ENCODE results near the gene ATPAF1. TPM values are rescaled to one million over a fixed set of nuclear protein-coding genes. Genes with fewer than 3 reads are reported as not detected.

Gene ATPAF1
- total and polyA plus RNA-seq, 2 donors from 2014 or later, result 36.4 to 127 TPM

- no peak for TF ChIP-seq CTCF (IDR thresholded peaks at IDR 0.05; ENCODE audit: borderline replicate concordance, extremely low read depth, insufficient read depth)
- no peak for FAIRE-seq
- Histone ChIP-seq H3K27ac (ENCODE audit: low read depth in 2 of 2, low read length in 2 of 2) (no peak overlapping the region), H3K27me3 (ENCODE audit: control insufficient read depth, insufficient read depth, low read length) (no peaks in the 10 kb centered on the region), H3K4me3 (ENCODE audit: low read length in 3 of 3) (no peak overlapping the region), H3K9me3 (ENCODE audit: control insufficient read depth in 2 of 3, insufficient read depth in 1 of 3, low read length in 3 of 3) (no peaks in the 10 kb centered on the region), H3K4me1 (ENCODE audit: control insufficient read depth in 2 of 3, insufficient read depth in 2 of 3, low read depth in 1 of 3, low read length in 3 of 3) (peaks cover 0 to 28% (median 12%) of the 10 kb centered on the region in 3 donors), H3K36me3 (ENCODE audit: control insufficient read depth in 2 of 3, insufficient read depth in 3 of 3, low read length in 3 of 3) (peaks cover 3 to 13% (median 11%) of the 10 kb centered on the region in 3 donors), H3K9ac (ENCODE audit: low read length in 3 of 3) (no peak overlapping the region)
- intact Hi-C loops (cut with DNase I), result no loop called here
- peak in 2 of 5 donors; percentile 44 to 78 for DNase-seq
Measured at GRCh38 chr1:46612937-46613660, 55.1 kb downstream of the ATPAF1 start.

- Histone ChIP-seq H3K9ac (ENCODE audit: low read length in 3 of 3) (no peak overlapping the region), H3K36me3 (ENCODE audit: control insufficient read depth in 2 of 3, insufficient read depth in 3 of 3, low read length in 3 of 3) (peaks cover 3 to 14% (median 11%) of the 10 kb centered on the region in 3 donors), H3K27me3 (ENCODE audit: control insufficient read depth, insufficient read depth, low read length) (no peaks in the 10 kb centered on the region), H3K27ac (ENCODE audit: low read depth in 2 of 2, low read length in 2 of 2) (no peak overlapping the region), H3K4me1 (ENCODE audit: control insufficient read depth in 2 of 3, insufficient read depth in 2 of 3, low read depth in 1 of 3, low read length in 3 of 3) (peaks cover 0 to 24% (median 9%) of the 10 kb centered on the region in 3 donors), H3K4me3 (ENCODE audit: low read length in 3 of 3) (no peak overlapping the region), H3K9me3 (ENCODE audit: control insufficient read depth in 2 of 3, insufficient read depth in 1 of 3, low read length in 3 of 3) (no peaks in the 10 kb centered on the region)
- FAIRE-seq, result no peak
- intact Hi-C loops (cut with DNase I), result no loop called here
- TF ChIP-seq CTCF (IDR thresholded peaks at IDR 0.05; ENCODE audit: borderline replicate concordance, extremely low read depth, insufficient read depth), result no peak
- DNase-seq, result peak in 4 of 5 donors; percentile 12 to 80 (median 48)
Measured at GRCh38 chr1:46611691-46612221, 56.4 kb downstream of the ATPAF1 start.

- FAIRE-seq (no peak), DNase-seq (no peak)
- Histone ChIP-seq H3K36me3 (ENCODE audit: control insufficient read depth in 2 of 3, insufficient read depth in 3 of 3, low read length in 3 of 3) (peaks cover 3 to 14% (median 11%) of the 10 kb centered on the region in 3 donors), H3K4me3 (ENCODE audit: low read length in 3 of 3) (no peak overlapping the region), H3K9me3 (ENCODE audit: control insufficient read depth in 2 of 3, insufficient read depth in 1 of 3, low read length in 3 of 3) (no peaks in the 10 kb centered on the region), H3K9ac (ENCODE audit: low read length in 3 of 3) (no peak overlapping the region), H3K27me3 (ENCODE audit: control insufficient read depth, insufficient read depth, low read length) (no peaks in the 10 kb centered on the region), H3K27ac (ENCODE audit: low read depth in 2 of 2, low read length in 2 of 2) (no peak overlapping the region), H3K4me1 (ENCODE audit: control insufficient read depth in 2 of 3, insufficient read depth in 2 of 3, low read depth in 1 of 3, low read length in 3 of 3) (peaks cover 0 to 12% (median 11%) of the 10 kb centered on the region in 3 donors)
- TF ChIP-seq CTCF (IDR thresholded peaks at IDR 0.05; ENCODE audit: borderline replicate concordance, extremely low read depth, insufficient read depth), result no peak
- intact Hi-C loops (cut with DNase I), result no loop called here
Measured at GRCh38 chr1:46607345-46608130, 60.6 kb downstream of the ATPAF1 start.

All from kidney (tissue), 14 donors.